Prostate gland (tissue), 2 donors: Measurements from ENCODE around the gene GPR151.

ENCODE experiments used
- POLR2A ChIP-seq: fragments of 450-650 bp; IDR thresholded peaks from one replicate; pipeline ENCODE4 v1.6.1; 2016; ENCODE audit warnings: antibody characterized with exemption, mild to moderate bottlenecking
- TF ChIP-seq, protein P1 (sequence below), 4 experiments: fragments of 200-600 bp in 2 of 4; fragments of 450-650 bp in 2 of 4; sonication (generic) in 2 of 4; IDR thresholded peaks; 1 replicate in 3 of 4; 2 replicates in 1 of 4; pipeline ENCODE4 v1.5.1; 2016 to 2019; ENCODE audit warnings: antibody characterized with exemption in 4 of 4, mild to moderate bottlenecking in 2 of 4, moderate library complexity in 2 of 4

GRCh38 chr5:146544232-146544631 is 28.2 kb upstream of the GPR151 start:
- TF ChIP-seq, protein P1, sequence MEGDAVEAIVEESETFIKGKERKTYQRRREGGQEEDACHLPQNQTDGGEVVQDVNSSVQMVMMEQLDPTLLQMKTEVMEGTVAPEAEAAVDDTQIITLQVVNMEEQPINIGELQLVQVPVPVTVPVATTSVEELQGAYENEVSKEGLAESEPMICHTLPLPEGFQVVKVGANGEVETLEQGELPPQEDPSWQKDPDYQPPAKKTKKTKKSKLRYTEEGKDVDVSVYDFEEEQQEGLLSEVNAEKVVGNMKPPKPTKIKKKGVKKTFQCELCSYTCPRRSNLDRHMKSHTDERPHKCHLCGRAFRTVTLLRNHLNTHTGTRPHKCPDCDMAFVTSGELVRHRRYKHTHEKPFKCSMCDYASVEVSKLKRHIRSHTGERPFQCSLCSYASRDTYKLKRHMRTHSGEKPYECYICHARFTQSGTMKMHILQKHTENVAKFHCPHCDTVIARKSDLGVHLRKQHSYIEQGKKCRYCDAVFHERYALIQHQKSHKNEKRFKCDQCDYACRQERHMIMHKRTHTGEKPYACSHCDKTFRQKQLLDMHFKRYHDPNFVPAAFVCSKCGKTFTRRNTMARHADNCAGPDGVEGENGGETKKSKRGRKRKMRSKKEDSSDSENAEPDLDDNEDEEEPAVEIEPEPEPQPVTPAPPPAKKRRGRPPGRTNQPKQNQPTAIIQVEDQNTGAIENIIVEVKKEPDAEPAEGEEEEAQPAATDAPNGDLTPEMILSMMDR (IDR thresholded peaks at IDR 0.05): no peak
- TF ChIP-seq POLR2A: no peak
